ENCODE results near the gene GTPBP8. TPM values are rescaled to one million over a fixed set of nuclear protein-coding genes. Genes with fewer than 3 reads are reported as not detected.
"Not testable (repeated sequence)": the region's sequence is repeated elsewhere in the genome, so short reads cannot be mapped to it uniquely, and the experiment has no call there.

The GTPBP8 gene
- total RNA-seq, 1 donor from 2014 or later, result 27.6 TPM

- intact Hi-C loops (cut with DNase I); DNase-seq (ENCODE audit: missing footprints); ATAC-seq: not testable (repeated sequence)
Observed at GRCh38 chr3:113046186-113046965, 55.6 kb downstream of the GTPBP8 start.

GRCh38 chr3:113051302-113051711, 60.5 kb downstream of the GTPBP8 start:
- peak; percentile 64 for DNase-seq (ENCODE audit: missing footprints)
- ATAC-seq, result peak; percentile 94
- intact Hi-C loops (cut with DNase I), result loop anchor here (1.0 to 5.0 kb wide), 3 partner anchors 85 to 576 kb away; no protein-coding TSS in a partner anchor

Other genes starting within 250 kb of the GTPBP8 start
- not detected for gene CD200R1L, start 144.1 kb upstream of the GTPBP8 start, total RNA-seq
- gene CD200R1, start 15.9 kb upstream of the GTPBP8 start, total RNA-seq, result 1.0 TPM
- gene BOC, start 220.6 kb downstream of the GTPBP8 start, total RNA-seq, result 7.1 TPM

All from Right ventricle myocardium inferior (tissue), 1 donor.